ENCODE results near the gene TXNIP. TPM values are rescaled to one million over a fixed set of nuclear protein-coding genes. Genes with fewer than 3 reads are reported as not detected.

The TXNIP gene
- total and polyA plus RNA-seq, 2 donors from 2014 or later, result 356 to 1,197 TPM

- intact Hi-C loops (cut with DNase I), result no loop called here
- DNase-seq (peak in 1 of 5 donors; percentile 30), FAIRE-seq (no peak)
- no peak for TF ChIP-seq CTCF (IDR thresholded peaks at IDR 0.05; ENCODE audit: borderline replicate concordance, extremely low read depth, insufficient read depth)
- Histone ChIP-seq H3K27ac (ENCODE audit: low read depth in 2 of 2, low read length in 2 of 2) (peak overlapping the region; percentile 92 to 94), H3K4me1 (ENCODE audit: control insufficient read depth in 2 of 3, insufficient read depth in 2 of 3, low read depth in 1 of 3, low read length in 3 of 3) (peaks cover 20 to 55% (median 51%) of the 10 kb centered on the region in 3 donors), H3K36me3 (ENCODE audit: control insufficient read depth in 2 of 3, insufficient read depth in 3 of 3, low read length in 3 of 3) (no peaks in the 10 kb centered on the region), H3K9me3 (ENCODE audit: control insufficient read depth in 2 of 3, insufficient read depth in 1 of 3, low read length in 3 of 3) (no peaks in the 10 kb centered on the region), H3K27me3 (ENCODE audit: control insufficient read depth, insufficient read depth, low read length) (no peaks in the 10 kb centered on the region), H3K4me3 (ENCODE audit: low read length in 3 of 3) (peak overlapping the region in 2 of 3 donors; percentile 15 to 30), H3K9ac (ENCODE audit: low read length in 3 of 3) (peak overlapping the region in 2 of 3 donors; percentile 1 to 49)
These were observed 15.9 kb downstream of the TXNIP start for GRCh38 chr1:145980457-145980994.

GRCh38 chr1:145979746-145980456 lies 16.5 kb downstream of the TXNIP start:
- no peak for TF ChIP-seq CTCF (IDR thresholded peaks at IDR 0.05; ENCODE audit: borderline replicate concordance, extremely low read depth, insufficient read depth)
- Histone ChIP-seq H3K9ac (ENCODE audit: low read length in 3 of 3) (peak overlapping the region in 2 of 3 donors; percentile 34 to 49), H3K4me3 (ENCODE audit: low read length in 3 of 3) (peak overlapping the region; percentile 0 to 37 (median 30)), H3K4me1 (ENCODE audit: control insufficient read depth in 2 of 3, insufficient read depth in 2 of 3, low read depth in 1 of 3, low read length in 3 of 3) (peaks cover 20 to 49% (median 45%) of the 10 kb centered on the region in 3 donors), H3K27me3 (ENCODE audit: control insufficient read depth, insufficient read depth, low read length) (no peaks in the 10 kb centered on the region), H3K9me3 (ENCODE audit: control insufficient read depth in 2 of 3, insufficient read depth in 1 of 3, low read length in 3 of 3) (no peaks in the 10 kb centered on the region), H3K27ac (ENCODE audit: low read depth in 2 of 2, low read length in 2 of 2) (peak overlapping the region; percentile 92 to 94), H3K36me3 (ENCODE audit: control insufficient read depth in 2 of 3, insufficient read depth in 3 of 3, low read length in 3 of 3) (no peaks in the 10 kb centered on the region)
- no peak for FAIRE-seq
- peak in 1 of 5 donors; percentile 58 for DNase-seq
- intact Hi-C loops (cut with DNase I), result no loop called here

- Histone ChIP-seq H3K4me1 (ENCODE audit: control insufficient read depth in 2 of 3, insufficient read depth in 2 of 3, low read depth in 1 of 3, low read length in 3 of 3) (peaks cover 20 to 46% (median 45%) of the 10 kb centered on the region in 3 donors), H3K9ac (ENCODE audit: low read length in 3 of 3) (peak overlapping the region; percentile 31 to 87 (median 63)), H3K4me3 (ENCODE audit: low read length in 3 of 3) (peak overlapping the region; percentile 37 to 43 (median 39)), H3K36me3 (ENCODE audit: control insufficient read depth in 2 of 3, insufficient read depth in 3 of 3, low read length in 3 of 3) (no peaks in the 10 kb centered on the region), H3K9me3 (ENCODE audit: control insufficient read depth in 2 of 3, insufficient read depth in 1 of 3, low read length in 3 of 3) (no peaks in the 10 kb centered on the region), H3K27ac (ENCODE audit: low read depth in 2 of 2, low read length in 2 of 2) (peak overlapping the region; percentile 92 to 94), H3K27me3 (ENCODE audit: control insufficient read depth, insufficient read depth, low read length) (no peaks in the 10 kb centered on the region)
- TF ChIP-seq CTCF (IDR thresholded peaks at IDR 0.05; ENCODE audit: borderline replicate concordance, extremely low read depth, insufficient read depth), result no peak
- DNase-seq (peak; percentile 95 to 100 (median 96)), FAIRE-seq (peak; percentile 45)
- intact Hi-C loops (cut with DNase I), result no loop called here
These were observed 17.3 kb downstream of the TXNIP start for GRCh38 chr1:145978854-145979745.

Measured in kidney (tissue), 14 donors.